K562 (cell line): ENCODE results near the gene CEP95. TPM values are rescaled to one million over a fixed set of nuclear protein-coding genes. Genes with fewer than 3 reads are reported as not detected.
A peak's percentile ranks its signal among the peaks of the same experiment; 100 is the strongest.

Experiments
- CREB5 ChIP-seq: fragments of 250-450 bp; sonication (Bioruptor Pico); IDR thresholded peaks from 2 replicates; pipeline ENCODE4 v1.5.0; 2020; ENCODE audit warnings: mild to moderate bottlenecking
- RAD51 ChIP-seq: fragments of 450-650 bp; IDR thresholded peaks from 2 replicates; pipeline ENCODE4 v1.7.1; 2016; ENCODE audit warnings: low read depth, mild to moderate bottlenecking, borderline replicate concordance
- REST ChIP-seq, 2 experiments: fragments of 450-650 bp; formaldehyde crosslinking in 1 of 2; IDR thresholded peaks; 2 replicates each; pipeline versions ENCODE4 v1.4.0 to v1.6.1; 2014 to 2020; ENCODE audit warnings: mild to moderate bottlenecking in 2 of 2, borderline replicate concordance in 1 of 2, low read depth in 1 of 2
- YBX1 ChIP-seq: fragments of 450-650 bp; IDR thresholded peaks from 2 replicates; pipeline ENCODE4 v1.7.1; 2016; ENCODE audit warnings: mild to moderate bottlenecking
- ZBTB17 ChIP-seq: fragments of 450-650 bp; formaldehyde crosslinking; IDR thresholded peaks from 2 replicates; pipeline ENCODE4 v1.4.0; 2020; ENCODE audit warnings: mild to moderate bottlenecking
- ZBTB43 ChIP-seq: sonication (generic); formaldehyde crosslinking; IDR thresholded peaks from 2 replicates; pipeline ENCODE4 v1.8.0; 2023; ENCODE audit warnings: mild to moderate bottlenecking, missing genetic modification reagents
- ZFP91 ChIP-seq: sonication (generic); formaldehyde crosslinking; IDR thresholded peaks from 2 replicates; pipeline ENCODE4 v1.8.0; 2022; ENCODE audit warnings: mild to moderate bottlenecking, missing genetic modification reagents
- ZMIZ1 ChIP-seq, 2 experiments: fragments of 150-350 bp in 1 of 2; IDR thresholded peaks; 2 replicates each; pipeline ENCODE4 v1.6.1; 2012 to 2016; ENCODE audit warnings: low read depth in 2 of 2, low read length in 2 of 2, mild to moderate bottlenecking in 1 of 2, moderate library complexity in 1 of 2
- polyA plus RNA-seq, 8 experiments: library from polyadenylated mRNA; depleted of rRNA in 4 of 8; stranded (reverse) in 5 of 8; unstranded in 3 of 8; fragments of >200 nt; fragmentation: Nextera tagmentation in 2 of 8; fragmentation: Illumina TruSeq in 1 of 8; extraction: Ambion mirVana in 2 of 8; extraction: Trizol in 1 of 8; gene quantifications; 2 replicates each; pipeline versions ENCODE4 v1.2.1 to v1.2.3, GENCODE V29; 2011 to 2014; ENCODE audit warnings: inconsistent platforms in 1 of 8, missing spikeins in 1 of 8
- total RNA-seq, 7 experiments: library from RNA; depleted of rRNA in 6 of 7; stranded (reverse); fragments of >200 nt in 6 of 7; fragmentation: Illumina TruSeq in 2 of 7; extraction: Trizol in 2 of 7; gene quantifications; 2 replicates each; pipeline versions ENCODE4 v1.2.1 to v1.2.3, GENCODE V29; 2011 to 2021; ENCODE audit warnings: low replicate concordance in 1 of 7

CEP95 gene
- total and polyA plus RNA-seq, 9 of the 15 experiments (the other 6 are each of a cell fraction or from before 2014, with no cell fraction given), result 26.7 to 80.7 (median 56.9) TPM

GRCh38 chr17:64496786-64497564, 9.8 kb upstream of the CEP95 start, which contains the start of gene POLG2 (continued):
- TF ChIP-seq ZBTB43 (CRISPR knock-in tag), result no peak
- TF ChIP-seq CREB5 (CRISPR knock-in tag), result 0 out of 2 replicates have a peak, but pooled peaks have one; percentile 52
- TF ChIP-seq ZBTB17 (CRISPR knock-in tag), result peak; percentile 43
- TF ChIP-seq REST (IDR thresholded peaks at IDR 0.05; ENCODE audit: borderline replicate concordance), result peak; percentile 57; the same call in 1 of the 2 replicates
- 0 out of 2 replicates have a peak, but pooled peaks have one; percentile 34 for TF ChIP-seq REST (CRISPR knock-in tag; IDR thresholded peaks at IDR 0.05; ENCODE audit: low read depth)
- no peak for TF ChIP-seq YBX1
- TF ChIP-seq ZFP91, result 0 out of 2 replicates have a peak, but pooled peaks have one; percentile 29
- peak; percentile 6; the same call in 1 of the 2 replicates for TF ChIP-seq RAD51
- TF ChIP-seq ZMIZ1 (IDR thresholded peaks at IDR 0.05; ENCODE audit: low read depth in 2 of 2, low read length in 2 of 2), result peak in 1 of 2 experiments; percentile 51; a peak in 1 of 4 replicates
